Measurements from ENCODE around the gene ZBTB11.
A peak's percentile ranks its signal among the peaks of the same experiment; 100 is the strongest.
"Not testable (repeated sequence)": the region's sequence is repeated elsewhere in the genome, so short reads cannot be mapped to it uniquely, and the experiment has no call there.

Gene ZBTB11

GRCh38 chr3:101643009-101643844 lies 33.7 kb downstream of the ZBTB11 start:
- Mint-ChIP-seq H3K27me3 (ENCODE audit: low read depth) (no peaks in the 10 kb centered on the region), H3K4me1 (ENCODE audit: low read depth) (peaks cover 11% of the 10 kb centered on the region), H3K4me3 (no peak overlapping the region), H3K36me3 (ENCODE audit: low read depth) (peaks cover 6% of the 10 kb centered on the region), H3K9me3 (no peaks in the 10 kb centered on the region), H3K27ac (peak overlapping the region; percentile 1)

GRCh38 chr3:101642441-101642840 lies 34.5 kb downstream of the ZBTB11 start:
- Mint-ChIP-seq H3K27me3 (ENCODE audit: low read depth) (no peaks in the 10 kb centered on the region), H3K4me3 (no peak overlapping the region), H3K27ac (no peak overlapping the region), H3K4me1 (ENCODE audit: low read depth) (peaks cover 11% of the 10 kb centered on the region), H3K36me3 (ENCODE audit: low read depth) (peaks cover 5% of the 10 kb centered on the region), H3K9me3 (no peaks in the 10 kb centered on the region)

- H3K27ac Mint-ChIP-seq; H3K27me3 Mint-ChIP-seq (ENCODE audit: low read depth); H3K9me3 Mint-ChIP-seq; H3K4me3 Mint-ChIP-seq; H3K36me3 Mint-ChIP-seq (ENCODE audit: low read depth): not testable (repeated sequence)
- H3K4me1 Mint-ChIP-seq (ENCODE audit: low read depth), result peaks cover 11% of the 10 kb centered on the region
These were observed 35.4 kb downstream of the ZBTB11 start for GRCh38 chr3:101641397-101642115.

GRCh38 chr3:101640256-101640655 lies 36.7 kb downstream of the ZBTB11 start:
- H3K9me3 Mint-ChIP-seq, result no peaks in the 10 kb centered on the region
- no peaks in the 10 kb centered on the region for H3K36me3 Mint-ChIP-seq (ENCODE audit: low read depth)
- H3K4me3 Mint-ChIP-seq, result no peak overlapping the region
- H3K4me1 Mint-ChIP-seq (ENCODE audit: low read depth), result peaks cover 12% of the 10 kb centered on the region
- no peaks in the 10 kb centered on the region for H3K27me3 Mint-ChIP-seq (ENCODE audit: low read depth)
- H3K27ac Mint-ChIP-seq, result no peak overlapping the region

- H3K9me3 Mint-ChIP-seq, result no peaks in the 10 kb centered on the region
- H3K4me1 Mint-ChIP-seq (ENCODE audit: low read depth), result peaks cover 10% of the 10 kb centered on the region
- no peaks in the 10 kb centered on the region for H3K36me3 Mint-ChIP-seq (ENCODE audit: low read depth)
- no peak overlapping the region for H3K4me3 Mint-ChIP-seq
- no peaks in the 10 kb centered on the region for H3K27me3 Mint-ChIP-seq (ENCODE audit: low read depth)
- H3K27ac Mint-ChIP-seq, result no peak overlapping the region
These were observed 37.5 kb downstream of the ZBTB11 start for GRCh38 chr3:101639280-101639963.

- Mint-ChIP-seq H3K27me3 (ENCODE audit: low read depth) (no peaks in the 10 kb centered on the region), H3K36me3 (ENCODE audit: low read depth) (no peaks in the 10 kb centered on the region), H3K4me1 (ENCODE audit: low read depth) (peaks cover 2% of the 10 kb centered on the region), H3K9me3 (no peaks in the 10 kb centered on the region), H3K27ac (no peak overlapping the region), H3K4me3 (no peak overlapping the region)
These were observed 38.6 kb downstream of the ZBTB11 start for GRCh38 chr3:101638261-101638745.

GRCh38 chr3:101637451-101637850 lies 39.5 kb downstream of the ZBTB11 start:
- Mint-ChIP-seq H3K4me3 (no peak overlapping the region), H3K4me1 (ENCODE audit: low read depth) (peaks cover 2% of the 10 kb centered on the region), H3K27me3 (ENCODE audit: low read depth) (no peaks in the 10 kb centered on the region), H3K9me3 (no peaks in the 10 kb centered on the region), H3K27ac (no peak overlapping the region), H3K36me3 (ENCODE audit: low read depth) (no peaks in the 10 kb centered on the region)

- H3K27ac Mint-ChIP-seq, result no peak overlapping the region
- no peaks in the 10 kb centered on the region for H3K9me3 Mint-ChIP-seq
- no peak overlapping the region for H3K4me3 Mint-ChIP-seq
- H3K4me1 Mint-ChIP-seq (ENCODE audit: low read depth), result peaks cover 2% of the 10 kb centered on the region
- no peaks in the 10 kb centered on the region for H3K36me3 Mint-ChIP-seq (ENCODE audit: low read depth)
- H3K27me3 Mint-ChIP-seq (ENCODE audit: low read depth), result no peaks in the 10 kb centered on the region
These were observed 40.8 kb downstream of the ZBTB11 start for GRCh38 chr3:101635954-101636798.

GRCh38 chr3:101635345-101635744 lies 41.6 kb downstream of the ZBTB11 start:
- Mint-ChIP-seq H3K36me3 (ENCODE audit: low read depth) (no peaks in the 10 kb centered on the region), H3K4me1 (ENCODE audit: low read depth) (peaks cover 2% of the 10 kb centered on the region), H3K27ac (no peak overlapping the region), H3K27me3 (ENCODE audit: low read depth) (no peaks in the 10 kb centered on the region), H3K4me3 (no peak overlapping the region), H3K9me3 (no peaks in the 10 kb centered on the region)

- Mint-ChIP-seq H3K36me3 (ENCODE audit: low read depth) (no peaks in the 10 kb centered on the region), H3K9me3 (no peaks in the 10 kb centered on the region), H3K4me3 (no peak overlapping the region), H3K4me1 (ENCODE audit: low read depth) (peaks cover 2% of the 10 kb centered on the region), H3K27me3 (ENCODE audit: low read depth) (no peaks in the 10 kb centered on the region), H3K27ac (no peak overlapping the region)
These were observed 42.2 kb downstream of the ZBTB11 start for GRCh38 chr3:101634591-101635196.

- Mint-ChIP-seq H3K9me3 (no peaks in the 10 kb centered on the region), H3K36me3 (ENCODE audit: low read depth) (no peaks in the 10 kb centered on the region), H3K4me1 (ENCODE audit: low read depth) (peaks cover 2% of the 10 kb centered on the region), H3K27ac (no peak overlapping the region), H3K27me3 (ENCODE audit: low read depth) (no peaks in the 10 kb centered on the region), H3K4me3 (no peak overlapping the region)
These were observed 43.7 kb downstream of the ZBTB11 start for GRCh38 chr3:101633186-101633585.

GRCh38 chr3:101632586-101632985 lies 44.3 kb downstream of the ZBTB11 start:
- H3K9me3 Mint-ChIP-seq, result no peaks in the 10 kb centered on the region
- H3K4me3 Mint-ChIP-seq, result no peak overlapping the region
- H3K27me3 Mint-ChIP-seq (ENCODE audit: low read depth), result no peaks in the 10 kb centered on the region
- no peaks in the 10 kb centered on the region for H3K36me3 Mint-ChIP-seq (ENCODE audit: low read depth)
- peaks cover 2% of the 10 kb centered on the region for H3K4me1 Mint-ChIP-seq (ENCODE audit: low read depth)
- no peak overlapping the region for H3K27ac Mint-ChIP-seq

- not testable (repeated sequence) for H3K4me1 Mint-ChIP-seq (ENCODE audit: low read depth); H3K36me3 Mint-ChIP-seq (ENCODE audit: low read depth); H3K27me3 Mint-ChIP-seq (ENCODE audit: low read depth); H3K4me3 Mint-ChIP-seq; H3K9me3 Mint-ChIP-seq; H3K27ac Mint-ChIP-seq
These were observed 45.0 kb downstream of the ZBTB11 start for GRCh38 chr3:101631959-101632358.

Data from T-helper 1 cell treated with Interleukin-12 subunit alpha and Interleukin-12 subunit beta and Interleukin-4 antibody, amounts not matched to agents 30 μg/mL and 1 μg/mL, for 36 hours (primary cell).